Fibroblast of lung (primary cell): ENCODE measurements around the gene N4BP2L2. TPM values are rescaled to one million over a fixed set of nuclear protein-coding genes. Genes with fewer than 3 reads are reported as not detected.

Experiments
- DNase-seq, 2 donors: peaks; one replicate each; pipeline versions ENCODE4 v3.0.0 to v3.0.0-alpha.2; 2010; ENCODE audit warnings: low read depth in 2 of 2
- H2AFZ ChIP-seq: 2 replicates; pipeline ENCODE4 v1.5.1; 2012; ENCODE audit warnings: low read length, control low read depth, inconsistent platforms
- H3K27ac ChIP-seq: 2 replicates; pipeline ENCODE4 v1.5.1; 2011; ENCODE audit warnings: low read length, control low read depth; ENCODE audit not compliant: insufficient read depth
- H3K27me3 ChIP-seq: 2 replicates; pipeline ENCODE4 v1.5.1; 2011; ENCODE audit warnings: mild to moderate bottlenecking, low read length; ENCODE audit not compliant: control insufficient read depth, insufficient read depth
- H3K36me3 ChIP-seq: 2 replicates; pipeline ENCODE4 v1.5.1; 2011; ENCODE audit warnings: low read length; ENCODE audit not compliant: control insufficient read depth, insufficient read depth
- H3K4me1 ChIP-seq: 2 replicates; pipeline ENCODE4 v1.5.1; 2011; ENCODE audit warnings: low read length; ENCODE audit not compliant: control insufficient read depth, insufficient read depth; ENCODE audit errors: extremely low read depth
- H3K4me2 ChIP-seq: 2 replicates; pipeline ENCODE4 v1.5.1; 2011; ENCODE audit warnings: low read length, control low read depth; ENCODE audit not compliant: insufficient read depth; ENCODE audit errors: extremely low read depth
- H3K4me3 ChIP-seq, 4 experiments: fragments of 200-600 bp in 1 of 4; sonication (generic) in 1 of 4; replicated peaks in 1 of 4; 2 replicates each; pipeline ENCODE4 v1.5.1; 2011 to 2016; ENCODE audit warnings: low read length in 4 of 4, low read depth in 3 of 4, mild to moderate bottlenecking in 3 of 4, control low read depth in 2 of 4, inconsistent platforms in 1 of 4, mixed read lengths in 1 of 4; ENCODE audit not compliant: insufficient read depth in 1 of 4; ENCODE audit errors: control extremely low read depth in 1 of 4
- H3K79me2 ChIP-seq: 2 replicates; pipeline ENCODE4 v1.5.1; 2012; ENCODE audit warnings: mild to moderate bottlenecking, low read length, inconsistent platforms; ENCODE audit not compliant: control insufficient read depth, insufficient read depth
- H3K9ac ChIP-seq: 2 replicates; pipeline ENCODE4 v1.5.1; 2011; ENCODE audit warnings: mild to moderate bottlenecking, low read length, control low read depth; ENCODE audit not compliant: insufficient read depth
- H3K9me3 ChIP-seq: 2 replicates; pipeline ENCODE4 v1.5.1; 2012; ENCODE audit warnings: low read depth, low read length; ENCODE audit not compliant: control insufficient read depth, insufficient read depth
- H4K20me1 ChIP-seq: 2 replicates; pipeline ENCODE4 v1.5.1; 2011; ENCODE audit warnings: low read length; ENCODE audit not compliant: control insufficient read depth, insufficient read depth; ENCODE audit errors: extremely low read depth
- CTCF ChIP-seq, 2 donors: IDR thresholded peaks in 1 of 2; conservative IDR thresholded peaks in 1 of 2; 1 replicate in 1 of 2; 2 replicates in 1 of 2; pipeline ENCODE4 v1.5.1; 2011 to 2012; ENCODE audit warnings: low read length in 2 of 2, control low read depth in 1 of 2, inconsistent platforms in 1 of 2, low read depth in 1 of 2, mild to moderate bottlenecking in 1 of 2
- EZH2 ChIP-seq: IDR thresholded peaks from 2 replicates; pipeline ENCODE4 v1.5.1; 2012; ENCODE audit warnings: low read length, control low read depth, mild to moderate bottlenecking; ENCODE audit errors: missing control alignments
- polyA plus RNA-seq, 2 donors: library from polyadenylated mRNA; depleted of rRNA in 1 of 2; stranded (reverse) in 1 of 2; unstranded in 1 of 2; fragments of >200 nt; gene quantifications; 2 replicates each; pipeline ENCODE4 v1.2.1, GENCODE V29; 2011 to 2012; ENCODE audit warnings: missing spikeins in 1 of 2
- total RNA-seq: library from RNA; depleted of rRNA; stranded (reverse); fragments of >200 nt; gene quantifications from 2 replicates; pipeline ENCODE4 v1.2.1, GENCODE V29; 2014

Gene N4BP2L2
- total and polyA plus RNA-seq, 2 donors (not counting 1 experiment from before 2014, with no cell fraction given), result 62.4 to 139 TPM

- Histone ChIP-seq H3K79me2 (no peaks in the 10 kb centered on the region), H4K20me1 (no peaks in the 10 kb centered on the region), H3K36me3 (no peaks in the 10 kb centered on the region), H3K27me3 (no peaks in the 10 kb centered on the region), H3K9me3 (no peaks in the 10 kb centered on the region), H3K4me2 (no peak overlapping the region), H3K27ac (no peak overlapping the region), H3K4me1 (no peaks in the 10 kb centered on the region), H2AFZ (no peak overlapping the region), H3K9ac (no peak overlapping the region), H3K4me3 (no peak overlapping the region)
- no peak for DNase-seq
- TF ChIP-seq EZH2 (no peak), CTCF (conservative IDR thresholded peaks at IDR 0.05 in 1 of 2, IDR thresholded peaks at IDR 0.05 in 1 of 2; ENCODE audit: low read depth in 1 of 2, low read length in 2 of 2) (no peak)
Observed at GRCh38 chr13:32455594-32455903, 83.0 kb downstream of the N4BP2L2 start.

GRCh38 chr13:32454886-32455593 is 83.6 kb downstream of the N4BP2L2 start:
- no peaks in the 10 kb centered on the region for H3K27me3 ChIP-seq
- no peak overlapping the region for H3K9ac ChIP-seq
- no peaks in the 10 kb centered on the region for H3K79me2 ChIP-seq
- no peak overlapping the region for H3K4me2 ChIP-seq
- H3K9me3 ChIP-seq, result no peaks in the 10 kb centered on the region
- DNase-seq, result no peak
- no peak overlapping the region for H3K27ac ChIP-seq
- H4K20me1 ChIP-seq, result no peaks in the 10 kb centered on the region
- TF ChIP-seq EZH2 (no peak), CTCF (conservative IDR thresholded peaks at IDR 0.05 in 1 of 2, IDR thresholded peaks at IDR 0.05 in 1 of 2; ENCODE audit: low read depth in 1 of 2, low read length in 2 of 2) (no peak)
- H3K4me1 ChIP-seq, result no peaks in the 10 kb centered on the region
- H3K4me3 ChIP-seq, result no peak overlapping the region
- H2AFZ ChIP-seq, result no peak overlapping the region
- no peaks in the 10 kb centered on the region for H3K36me3 ChIP-seq

GRCh38 chr13:32453981-32454380 is 84.6 kb downstream of the N4BP2L2 start:
- H3K27ac ChIP-seq, result no peak overlapping the region
- H3K36me3 ChIP-seq, result no peaks in the 10 kb centered on the region
- no peaks in the 10 kb centered on the region for H3K27me3 ChIP-seq
- DNase-seq, result no peak
- no peak overlapping the region for H2AFZ ChIP-seq
- no peak for TF ChIP-seq EZH2
- TF ChIP-seq CTCF (conservative IDR thresholded peaks at IDR 0.05 in 1 of 2, IDR thresholded peaks at IDR 0.05 in 1 of 2; ENCODE audit: low read depth in 1 of 2, low read length in 2 of 2), result no peak
- H3K9ac ChIP-seq, result no peak overlapping the region
- no peak overlapping the region for H3K4me3 ChIP-seq
- H3K9me3 ChIP-seq, result no peaks in the 10 kb centered on the region
- no peaks in the 10 kb centered on the region for H4K20me1 ChIP-seq
- H3K79me2 ChIP-seq, result no peaks in the 10 kb centered on the region
- H3K4me2 ChIP-seq, result no peak overlapping the region
- H3K4me1 ChIP-seq, result no peaks in the 10 kb centered on the region
